CD4-positive, alpha-beta T cell treated with Interleukin-17A for 4 hours (primary cell): ENCODE results near the gene TGM4.
"Not testable (repeated sequence)": the region's sequence is repeated elsewhere in the genome, so short reads cannot be mapped to it uniquely, and the experiment has no call there.

Source experiments
- DNase-seq: peaks from one replicate; pipeline ENCODE4 v3.0.0-alpha.2; 2020; ENCODE audit warnings: mixed read lengths

TGM4 gene

DNA sequence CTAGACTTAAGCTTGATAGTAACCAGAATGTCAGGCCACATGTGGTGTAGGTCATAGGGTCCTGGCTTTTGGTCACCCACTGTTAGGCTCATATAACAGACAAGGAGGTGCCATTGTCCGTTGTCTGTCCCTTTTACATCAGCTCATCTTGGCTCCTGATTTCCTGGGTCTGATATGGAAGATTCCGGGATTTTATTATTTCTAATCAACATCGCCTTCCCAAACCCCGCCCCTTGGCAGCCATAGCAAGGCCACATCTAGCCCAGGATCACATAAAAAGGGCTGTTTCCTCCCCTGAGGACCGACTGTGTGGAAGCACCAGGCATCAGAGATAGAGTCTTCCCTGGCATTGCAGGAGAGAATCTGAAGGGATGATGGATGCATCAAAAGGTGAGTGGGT is at the start of gene TGM4:
Gene TGM4, plus strand, starts transcription at position 301 of the 400 bp plus-strand sequence. Its CDS starts 71 bp downstream, at position 372.
- no peak for DNase-seq

DNA sequence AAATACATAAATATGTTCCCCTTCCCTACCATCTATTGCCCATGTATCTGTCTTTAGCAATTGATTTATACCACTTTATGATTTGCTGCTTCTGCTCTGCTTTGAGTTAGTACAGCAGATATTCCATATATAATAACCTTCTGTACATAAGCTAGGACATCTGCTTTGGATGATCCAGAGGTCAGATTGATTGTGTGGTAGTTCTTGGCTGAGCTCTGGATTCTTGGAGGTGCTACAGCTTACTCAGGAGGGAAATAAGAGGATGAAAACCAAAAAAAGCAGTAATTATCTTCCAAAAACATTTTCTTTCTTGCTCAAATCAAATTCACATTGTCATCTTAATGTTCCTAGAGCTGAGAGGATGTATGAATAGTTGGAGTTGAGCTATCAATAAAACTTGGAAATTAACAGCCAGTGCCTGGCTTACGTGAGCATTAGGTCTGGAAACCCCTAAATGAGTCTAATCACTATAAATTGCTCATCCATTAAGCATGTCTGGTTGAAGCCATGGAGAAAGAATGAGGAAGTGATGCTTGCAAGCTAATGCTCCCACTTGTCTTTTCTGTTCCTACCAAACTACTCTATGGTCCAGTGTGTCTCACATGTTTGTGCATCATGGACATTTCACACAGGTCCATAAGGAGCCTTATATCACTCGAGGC is 49.0 kb upstream of the TGM4 start:
- no peak for DNase-seq

DNA sequence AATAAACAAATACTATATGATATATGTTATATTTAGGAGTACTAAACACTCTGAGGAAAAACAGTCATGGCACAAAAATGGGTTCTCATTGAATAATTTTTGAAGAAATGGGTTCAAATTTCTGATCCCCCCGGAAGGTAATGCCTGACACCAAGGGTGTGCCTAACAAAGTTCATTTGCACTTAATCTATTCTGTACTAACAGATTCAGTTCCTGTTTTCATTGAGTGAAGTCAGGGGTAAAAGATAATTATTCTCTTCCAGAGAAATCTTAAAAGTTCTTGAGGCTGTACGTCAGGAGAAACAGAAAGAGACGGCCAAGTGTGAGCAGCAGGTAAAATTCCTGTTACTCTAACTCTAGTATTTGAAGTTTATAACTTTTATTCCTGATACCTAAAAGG is 47.2 kb upstream of the TGM4 start:
- DNase-seq: no peak

DNA sequence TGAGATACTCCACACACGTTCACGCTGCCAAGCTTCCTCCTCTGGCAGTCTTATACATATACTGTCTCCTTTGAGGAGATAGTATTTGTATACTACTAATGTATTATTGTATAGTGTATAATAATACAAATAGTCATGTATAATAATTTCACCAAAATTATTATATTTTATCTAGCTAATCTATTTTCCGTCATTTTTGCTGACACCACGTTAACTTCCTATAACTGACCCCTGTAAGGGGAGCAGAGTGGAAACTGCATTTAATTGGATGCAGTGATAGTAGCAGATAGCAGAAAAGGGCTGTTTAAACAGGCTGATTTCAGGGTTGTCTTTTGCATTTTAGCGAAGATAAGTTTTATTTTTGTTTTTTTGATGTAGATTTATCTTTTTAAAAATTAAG is 43.2 kb upstream of the TGM4 start:
- no peak for DNase-seq

DNA sequence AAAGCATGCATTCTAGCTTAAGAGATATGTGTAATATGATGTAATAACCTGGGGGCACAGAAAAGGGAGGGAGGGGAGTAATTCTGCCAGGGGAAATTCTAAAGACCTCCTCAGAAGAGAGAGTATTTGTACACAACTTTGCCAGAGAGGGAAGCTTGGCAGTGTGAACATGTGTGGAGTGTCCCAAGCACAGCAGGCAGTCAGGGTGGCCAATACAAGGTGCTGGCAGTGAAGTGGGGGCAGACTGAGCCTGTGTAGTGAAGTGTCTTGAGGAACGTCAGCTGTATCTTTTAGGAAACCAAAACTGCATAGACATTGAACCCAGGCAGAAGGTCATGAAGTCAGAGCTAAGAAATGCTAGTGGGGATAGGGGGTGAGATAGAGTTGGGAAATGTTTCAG is 42.4 kb upstream of the TGM4 start:
- DNase-seq: no peak

DNA sequence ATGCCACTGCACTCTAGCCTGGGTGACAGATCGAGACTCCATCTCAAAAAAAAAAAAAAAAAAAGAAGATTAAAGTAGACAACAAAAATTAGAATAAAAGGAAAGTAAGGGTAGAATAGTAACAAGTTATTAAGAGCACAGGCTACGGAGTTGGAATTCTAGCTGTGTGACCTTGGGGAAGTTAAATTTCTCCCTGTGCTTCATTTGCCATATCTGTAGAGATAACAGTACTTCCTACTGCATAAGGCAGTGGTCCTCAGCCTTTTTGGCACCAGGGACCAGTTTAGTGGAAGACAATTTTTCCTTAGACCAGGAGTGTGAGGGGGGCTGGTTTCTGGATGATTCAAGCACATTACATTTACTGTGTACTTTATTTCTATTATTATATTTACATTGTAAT is 41.4 kb upstream of the TGM4 start:
- no peak for DNase-seq

DNA sequence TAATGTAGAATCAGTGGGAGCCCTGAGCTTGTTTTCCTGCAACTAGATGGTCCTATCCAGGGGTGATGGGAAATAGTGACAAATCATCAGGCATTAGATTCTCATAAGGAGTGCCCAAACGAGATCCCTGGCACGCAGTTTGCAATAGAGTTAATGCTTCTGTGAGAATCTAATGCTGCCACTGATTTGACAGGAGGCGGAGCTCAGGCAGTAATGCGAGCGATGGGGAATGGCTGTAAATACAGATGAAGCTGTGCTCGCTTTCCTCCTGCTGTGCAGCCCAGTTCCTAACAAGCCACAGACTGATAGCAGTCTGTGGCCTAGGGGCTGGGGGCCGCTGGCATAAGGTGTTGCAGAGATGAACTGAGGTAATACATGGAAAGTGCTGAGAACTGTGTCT is 41.0 kb upstream of the TGM4 start:
- DNase-seq: no peak

DNA sequence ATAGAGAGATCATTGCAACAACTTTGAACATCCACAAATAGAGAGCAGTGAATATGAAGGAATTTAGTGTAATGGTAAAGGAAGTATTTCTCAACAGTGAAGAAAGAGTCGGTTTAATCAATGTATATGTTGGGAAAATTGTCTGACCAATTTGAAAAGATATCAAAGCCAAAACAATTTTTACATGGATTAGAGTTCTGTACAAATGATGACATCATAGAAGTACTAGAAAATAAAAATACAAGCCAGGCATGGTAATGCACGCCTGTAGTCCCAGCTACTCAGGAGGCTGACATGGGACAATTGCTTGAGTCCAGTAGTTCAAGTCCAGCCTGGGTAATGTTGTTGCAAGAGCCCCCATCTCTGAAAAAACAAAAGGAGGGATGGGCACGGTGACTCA is 38.7 kb upstream of the TGM4 start:
- DNase-seq: no peak

DNA sequence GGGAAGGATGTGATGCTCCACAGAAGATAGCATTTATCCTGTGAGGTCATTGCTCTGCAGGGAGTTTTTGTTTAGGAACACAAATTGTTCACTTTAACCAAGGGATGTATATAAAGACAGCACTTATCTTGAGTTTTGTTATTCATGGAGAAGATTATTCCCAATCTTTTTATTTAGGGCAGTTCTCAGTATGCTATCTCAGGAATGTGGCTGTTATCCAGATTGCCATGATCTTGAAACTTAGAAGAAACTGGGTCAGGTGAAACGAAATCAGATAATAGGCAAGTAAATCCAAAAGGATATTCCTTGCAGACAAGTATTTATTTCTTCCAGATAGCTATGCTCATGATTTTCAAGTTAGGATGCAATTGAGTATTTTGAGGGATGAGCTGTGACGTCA is 32.0 kb upstream of the TGM4 start:
- no peak for DNase-seq

DNA sequence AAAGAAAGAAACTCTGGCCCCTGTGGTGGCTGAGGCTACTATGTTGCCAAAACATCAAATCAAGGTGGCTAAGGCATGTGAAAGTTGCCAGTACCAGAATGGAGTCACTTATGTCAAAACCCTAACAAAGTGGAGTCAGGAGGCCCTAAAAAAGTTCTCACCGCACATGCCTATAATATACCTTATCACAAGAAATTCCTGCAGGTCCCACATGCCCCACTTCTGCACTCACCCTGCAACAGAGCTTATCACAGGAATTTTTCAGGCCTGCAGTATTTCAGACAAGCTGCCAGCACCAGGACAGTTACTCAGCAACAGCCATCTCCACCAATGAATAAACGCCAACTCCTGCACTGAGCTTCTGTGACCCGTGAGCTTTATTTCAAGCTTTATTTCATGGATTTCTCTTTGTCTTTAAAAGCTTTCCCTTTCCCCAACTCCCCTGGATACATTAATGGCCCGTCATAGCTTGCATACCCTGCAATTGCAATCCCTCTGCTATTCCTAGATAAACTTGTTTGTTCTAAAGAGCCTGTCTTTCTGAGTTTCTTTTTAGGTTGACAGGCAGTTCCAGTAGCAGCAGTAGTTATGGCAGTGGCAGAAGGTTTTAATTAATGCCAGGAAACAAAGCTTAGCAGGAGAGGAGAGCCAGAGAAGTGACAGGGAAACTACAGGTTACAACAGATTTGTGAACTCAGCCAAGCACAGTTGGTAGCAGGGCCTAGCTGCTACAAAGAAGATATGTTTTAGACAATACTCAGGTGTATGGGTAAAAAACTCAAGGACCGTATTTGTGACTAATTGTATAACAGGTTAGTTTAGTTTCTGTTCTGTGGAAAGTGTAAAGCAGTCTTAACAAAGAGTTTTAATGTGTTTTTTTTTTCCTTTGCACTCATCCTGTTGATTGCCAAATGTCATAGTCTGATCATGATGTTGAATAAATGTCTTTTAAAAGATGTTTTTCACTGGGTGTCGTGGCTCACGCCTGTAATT is 28.6 kb upstream of the TGM4 start:
- DNase-seq: no peak

DNA sequence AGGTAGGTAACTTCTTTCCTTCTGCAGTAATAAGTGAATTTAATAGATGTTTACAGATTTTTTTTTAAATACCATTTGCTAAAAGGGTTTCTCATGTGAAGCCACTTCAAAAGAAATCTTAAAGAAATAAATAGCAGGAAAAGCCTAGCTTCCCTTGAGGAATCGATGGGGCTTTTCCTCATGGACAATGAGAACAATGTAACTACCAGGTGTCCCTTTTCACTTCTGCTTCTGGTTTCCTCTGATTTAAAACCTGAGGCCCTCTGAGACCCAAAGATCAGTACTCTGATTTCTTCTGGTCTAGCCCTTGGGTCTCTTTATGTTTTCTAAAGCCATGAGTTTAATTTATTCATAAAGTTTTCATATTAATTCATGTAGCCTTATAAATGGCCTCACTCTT is 25.8 kb upstream of the TGM4 start:
- no peak for DNase-seq

DNA sequence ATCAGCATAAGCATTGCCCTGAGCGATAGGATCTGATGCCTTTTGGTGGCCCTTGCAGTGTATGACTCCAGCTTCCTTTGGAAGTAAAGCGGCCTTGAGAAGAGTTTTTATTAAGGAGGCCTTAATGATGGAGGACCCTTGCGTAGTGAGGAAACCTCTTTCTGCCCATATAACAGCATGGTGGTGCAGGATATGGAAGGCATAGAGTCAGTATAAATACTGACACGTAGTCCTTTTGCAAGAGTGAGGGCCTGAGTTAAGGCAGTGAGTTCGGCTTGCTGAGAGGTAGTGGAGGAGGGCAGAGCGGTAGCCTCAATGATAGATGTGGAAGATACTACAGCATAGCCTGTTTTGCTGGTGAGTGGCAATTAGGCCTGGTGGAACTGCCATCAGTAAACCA is 17.7 kb upstream of the TGM4 start:
- not testable (repeated sequence) for DNase-seq

DNA sequence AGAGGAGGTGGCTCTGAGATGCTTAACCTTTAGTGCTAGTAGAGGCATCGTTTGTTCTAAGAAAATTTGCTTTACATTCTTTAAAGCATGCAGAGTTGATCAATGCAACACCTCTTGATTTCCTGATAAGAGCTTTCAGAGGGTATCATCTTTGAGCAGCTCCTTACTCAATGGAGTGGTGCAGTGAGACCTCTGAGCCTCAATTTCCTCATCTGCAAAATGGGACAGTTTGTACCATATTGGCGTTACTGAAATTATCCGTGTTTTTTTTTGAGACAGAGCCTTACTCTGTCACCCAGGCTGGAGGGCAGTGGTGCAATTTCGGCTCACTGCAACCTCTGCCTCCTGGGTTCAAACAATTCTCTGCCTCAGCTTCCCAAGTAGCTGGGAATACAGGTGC is 14.3 kb upstream of the TGM4 start:
- no peak for DNase-seq

DNA sequence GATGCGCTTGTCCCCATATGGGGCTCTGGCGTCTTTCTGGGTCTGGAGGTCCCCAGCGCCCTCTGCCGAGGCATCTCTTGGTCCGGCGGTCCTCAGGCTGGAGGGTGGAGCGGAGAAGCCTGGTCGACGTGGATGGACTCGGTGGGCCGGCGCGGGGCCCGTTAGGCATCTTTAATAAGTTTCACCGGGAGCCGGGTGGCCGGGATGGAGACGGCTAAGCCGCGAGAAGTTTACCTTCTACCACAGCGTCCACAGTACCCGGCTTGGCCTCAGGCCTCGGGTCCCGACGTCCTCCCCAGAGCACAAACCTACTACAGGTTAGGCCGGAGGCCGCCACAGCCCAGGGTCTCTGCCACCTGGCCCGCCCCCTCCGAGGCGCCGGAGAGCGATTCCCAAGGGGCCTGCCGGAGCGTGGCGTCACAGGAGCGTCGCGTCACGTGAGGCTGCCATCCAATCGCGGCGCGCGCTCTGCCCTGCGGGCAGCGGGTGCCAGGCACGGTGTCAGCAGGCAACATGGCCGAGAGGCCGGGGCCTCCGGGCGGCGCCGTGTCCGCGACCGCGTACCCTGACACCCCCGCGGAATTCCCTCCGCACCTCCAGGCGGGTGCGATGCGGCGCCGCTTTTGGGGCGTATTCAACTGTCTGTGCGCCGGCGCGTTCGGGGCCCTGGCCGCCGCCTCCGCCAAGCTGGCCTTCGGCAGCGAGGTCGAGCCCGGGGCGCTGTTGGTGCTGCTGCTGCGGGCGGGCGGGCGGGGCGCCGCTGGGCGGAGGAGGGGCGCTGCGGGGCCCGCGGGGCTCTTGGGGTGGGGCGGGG is 12.8 kb upstream of the TGM4 start, which contains the start of gene TMEM42:
Gene TMEM42, plus strand, starts transcription at position 501 of the 814 bp plus-strand sequence. Its CDS starts 13 bp downstream, at position 514.
- DNase-seq: peak; percentile 91

DNA sequence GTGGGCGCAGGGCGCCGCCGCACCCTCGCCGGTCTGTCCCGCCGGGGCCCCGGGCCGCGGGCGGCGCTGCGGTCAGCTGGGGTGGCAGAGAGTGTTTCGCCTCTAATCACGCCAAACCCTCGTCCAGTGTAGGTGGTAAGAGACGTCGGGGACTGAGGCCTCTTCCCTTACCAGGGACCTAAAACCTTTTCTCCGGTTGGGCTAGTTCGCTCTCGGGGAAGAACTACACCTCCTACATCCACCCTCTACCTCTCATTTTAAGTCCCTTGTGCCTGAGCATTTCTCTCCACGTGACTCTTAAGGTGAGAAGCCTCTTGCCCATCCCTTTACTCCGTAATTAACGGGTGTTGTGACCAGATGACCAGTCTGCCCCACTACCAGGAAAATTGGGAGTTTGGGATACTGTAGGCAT is 12.2 kb upstream of the TGM4 start:
- no peak for DNase-seq

DNA sequence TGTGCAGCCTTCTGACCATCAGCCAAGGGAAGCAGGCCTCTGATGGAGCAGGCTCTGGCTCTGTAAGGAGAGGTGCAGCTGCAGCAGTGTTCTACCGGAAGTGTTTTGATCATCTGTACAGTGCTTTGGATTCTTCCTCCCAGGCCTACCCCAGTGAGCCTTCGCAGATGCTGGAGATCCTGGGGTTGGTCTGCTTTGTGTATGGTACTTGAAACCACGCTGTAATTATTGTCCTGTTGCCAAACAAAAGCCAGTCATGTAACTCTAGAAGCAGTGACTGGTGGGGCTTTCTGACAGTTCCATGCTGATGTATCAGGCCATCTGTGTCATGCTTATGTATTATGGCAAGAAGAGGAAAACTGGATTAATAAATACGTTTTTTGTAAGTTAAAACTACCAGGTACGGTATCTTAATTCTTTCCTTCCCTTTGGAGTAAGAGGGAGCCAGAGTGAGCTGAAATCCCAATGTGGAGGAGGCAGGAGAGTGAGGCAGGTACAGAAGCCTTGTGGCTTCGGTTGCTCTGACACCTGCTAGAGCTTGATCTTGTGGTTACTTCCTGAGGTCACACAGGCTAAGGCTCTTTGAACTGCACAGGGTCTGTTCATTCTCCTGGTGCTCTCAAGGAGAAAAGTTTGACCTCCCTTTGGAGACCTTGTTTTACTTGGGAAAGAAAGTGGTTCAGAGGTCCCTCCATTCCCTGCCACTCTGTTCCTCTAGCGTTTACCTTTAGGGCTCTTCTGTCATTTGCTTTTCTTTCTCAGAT is 9.0 kb upstream of the TGM4 start:
- peak; percentile 19 for DNase-seq

DNA sequence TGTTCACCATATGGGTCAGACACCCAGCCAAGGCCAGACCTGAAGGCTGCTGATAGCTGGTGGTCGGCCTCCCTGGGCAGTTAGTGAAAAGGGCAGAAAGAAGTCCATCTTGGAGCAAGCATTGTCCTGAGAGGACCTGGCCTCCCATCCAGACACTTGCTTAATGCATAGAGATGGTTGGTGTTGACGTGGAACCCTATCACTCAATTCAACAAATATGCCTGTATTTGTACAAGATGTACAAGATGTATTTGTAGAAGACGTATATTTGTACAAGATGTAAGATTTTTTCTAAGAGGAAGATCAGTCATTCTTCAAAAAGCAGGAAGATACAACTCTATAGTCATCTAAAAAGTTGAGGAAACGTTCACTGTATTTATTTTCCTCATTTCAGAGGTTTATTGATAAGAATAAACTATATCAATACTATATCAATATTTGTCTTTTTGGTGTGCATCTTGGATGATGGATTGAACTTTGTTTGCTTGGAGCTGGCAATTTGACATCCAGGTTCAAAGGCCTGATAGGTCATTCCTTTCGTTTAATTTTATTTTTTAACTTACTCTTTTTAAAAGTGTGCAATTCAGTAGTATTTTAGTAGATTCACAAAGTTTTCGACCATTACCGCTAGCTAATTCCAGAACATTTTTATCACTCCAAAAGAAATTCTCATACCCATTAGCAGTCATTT is 6.8 kb upstream of the TGM4 start:
- no peak for DNase-seq

DNA sequence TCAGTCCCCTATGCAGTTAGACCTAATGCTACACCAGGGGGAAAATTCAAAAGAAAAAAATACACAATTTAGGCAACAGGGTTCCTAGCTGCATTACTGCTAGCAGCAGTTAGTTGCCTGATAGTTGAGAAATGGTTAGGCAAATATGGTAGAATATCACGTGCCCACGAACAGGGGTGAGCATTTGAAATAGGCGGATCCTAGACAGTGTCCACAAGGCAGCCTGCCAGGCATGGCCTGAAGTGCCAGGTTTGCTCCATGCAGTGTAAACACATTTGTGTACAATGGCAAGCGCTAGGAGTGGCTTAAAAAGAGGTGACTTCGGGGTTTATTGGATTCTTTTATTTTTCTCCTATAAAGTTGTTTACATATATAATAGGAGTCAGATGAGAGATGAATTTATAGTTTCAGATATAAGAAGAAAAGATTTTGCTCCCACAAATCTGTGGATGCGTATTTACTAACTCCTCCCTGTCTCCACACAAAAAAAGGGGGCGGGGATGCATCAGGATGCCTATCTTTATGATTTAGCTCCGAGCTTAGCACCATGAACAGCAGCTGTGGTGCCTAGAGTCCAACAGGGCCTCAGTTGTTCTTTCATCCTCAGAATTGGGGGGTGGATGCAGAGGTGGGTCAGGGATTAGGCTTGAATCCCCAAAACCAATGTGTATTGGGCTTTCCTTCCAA is 3.9 kb upstream of the TGM4 start:
- no peak for DNase-seq

DNA sequence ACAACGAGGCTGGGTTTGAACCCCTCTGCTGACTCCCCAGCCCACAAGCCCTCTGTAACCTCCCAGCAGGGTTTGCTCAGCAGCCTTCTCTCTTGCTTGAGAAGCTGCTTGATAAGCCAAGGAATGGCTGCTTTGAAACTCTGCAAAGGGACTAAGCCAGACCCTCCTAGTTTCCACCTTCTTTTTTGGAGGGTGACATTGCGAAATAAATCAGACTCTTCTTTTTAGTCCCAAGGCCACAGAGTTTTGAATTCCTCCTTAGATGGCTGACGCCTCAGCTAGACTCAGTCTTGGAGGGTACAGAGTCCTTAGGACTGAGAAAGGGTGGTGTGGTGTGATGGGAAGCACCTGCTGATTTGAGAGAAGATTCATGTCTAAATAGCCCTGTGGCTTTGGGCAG is 1.2 kb downstream of the TGM4 start:
- no peak for DNase-seq

DNA sequence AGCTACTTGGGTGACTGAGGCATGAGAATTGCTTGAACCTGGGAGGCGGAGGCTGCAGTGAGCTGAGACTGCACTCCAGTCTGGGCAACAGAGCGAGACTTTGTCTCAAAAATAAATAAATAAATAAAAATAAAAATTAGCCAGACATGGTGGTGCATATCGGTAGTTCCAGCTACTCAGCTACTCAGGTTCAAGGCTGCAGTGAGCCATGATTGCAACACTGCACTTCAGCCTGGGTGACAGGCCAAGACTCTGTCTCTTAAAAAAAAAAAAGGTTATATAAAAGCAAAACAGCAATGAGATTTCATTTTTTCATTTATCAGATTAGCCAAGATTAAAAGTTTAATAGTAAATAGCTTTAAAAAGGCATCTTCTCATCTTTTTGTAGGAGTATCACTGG is 2.9 kb downstream of the TGM4 start:
- no peak for DNase-seq

DNA sequence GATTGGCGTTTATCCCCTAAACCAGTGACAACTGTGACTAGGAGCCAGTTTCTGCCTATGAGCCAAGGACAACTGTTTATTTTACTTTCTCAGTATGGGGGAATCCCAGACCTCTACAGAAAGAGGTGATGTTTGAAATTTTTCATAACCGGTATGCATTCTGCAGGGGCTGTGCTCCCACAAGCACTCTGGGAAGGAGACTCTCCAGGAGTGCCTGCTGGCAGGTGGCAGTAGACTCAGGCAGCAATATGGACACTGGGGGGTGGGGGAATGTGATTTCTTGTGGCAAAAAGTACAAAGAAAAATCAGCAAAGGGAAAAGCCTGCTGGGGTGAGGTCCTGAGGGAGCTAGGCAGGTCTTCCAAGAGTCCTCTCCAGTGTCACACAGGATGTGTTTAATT is 5.9 kb downstream of the TGM4 start:
- DNase-seq: no peak
